ENCODE results near the gene BRK1. TPM values are rescaled to one million over a fixed set of nuclear protein-coding genes. Genes with fewer than 3 reads are reported as not detected.

The BRK1 gene
- polyA plus RNA-seq, 2 of the 4 experiments (the other 2 are of a cell fraction): 189 to 191 TPM

- no peak for TF ChIP-seq FOSL2 (IDR thresholded peaks at IDR 0.05)
- peak; percentile 44; the same call in 1 of the 2 replicates for TF ChIP-seq FOSL2 (CRISPR knock-in tag; IDR thresholded peaks at IDR 0.05)
- TF ChIP-seq RAD21 (conservative IDR thresholded peaks at IDR 0.05 in 1 of 2, IDR thresholded peaks at IDR 0.05 in 1 of 2): peak; percentile 63 to 77
- TF ChIP-seq CTCF (IDR thresholded peaks at IDR 0.05): peak; percentile 78
- TF ChIP-seq HOXB5 (CRISPR knock-in tag; IDR thresholded peaks at IDR 0.05): no peak
- no peak for TF ChIP-seq CBX2 (IDR thresholded peaks at IDR 0.05; ENCODE audit: borderline replicate concordance, low read depth)
- no peak for TF ChIP-seq HEYL (CRISPR knock-in tag; IDR thresholded peaks at IDR 0.05)
- no peak for TF ChIP-seq ZNF302 (CRISPR knock-in tag; IDR thresholded peaks at IDR 0.05)
- TF ChIP-seq BCL3 (IDR thresholded peaks at IDR 0.05): no peak
- TF ChIP-seq TFCP2L1 (CRISPR knock-in tag; IDR thresholded peaks at IDR 0.05): no peak
- TF ChIP-seq EHMT2 (IDR thresholded peaks at IDR 0.05; ENCODE audit: low read depth): no peak
- no peak for TF ChIP-seq KDM5A (IDR thresholded peaks at IDR 0.05)
- TF ChIP-seq MAZ (IDR thresholded peaks at IDR 0.05; ENCODE audit: borderline replicate concordance, low read depth, low read length): no peak
- TF ChIP-seq TP53 (CRISPR knock-in tag; IDR thresholded peaks at IDR 0.05): no peak
- TF ChIP-seq USF2 (IDR thresholded peaks at IDR 0.05): no peak
- no peak for TF ChIP-seq HES2 (IDR thresholded peaks at IDR 0.05)
- no peak; the same call in 1 of the 2 replicates for TF ChIP-seq HOXB13 (CRISPR knock-in tag; IDR thresholded peaks at IDR 0.05; ENCODE audit: low read depth)
- peak; percentile 61 for TF ChIP-seq SMC3 (IDR thresholded peaks at IDR 0.05)
- TF ChIP-seq PHF8 (IDR thresholded peaks at IDR 0.05; ENCODE audit: borderline replicate concordance, low read depth): no peak
- no peak for TF ChIP-seq HOXA7 (CRISPR knock-in tag; IDR thresholded peaks at IDR 0.05)
- no peak for TF ChIP-seq RCOR1 (IDR thresholded peaks at IDR 0.05; ENCODE audit: low read depth, low read length)
- peak; percentile 47 to 79; a peak in 3 of 4 replicates for TF ChIP-seq CEBPB (IDR thresholded peaks at IDR 0.05)
- no peak for TF ChIP-seq NPAS2 (CRISPR knock-in tag; IDR thresholded peaks at IDR 0.05; ENCODE audit: borderline replicate concordance)
- no peak for TF ChIP-seq MAX (IDR thresholded peaks at IDR 0.05)
- TF ChIP-seq HMGXB4 (CRISPR knock-in tag; IDR thresholded peaks at IDR 0.05; ENCODE audit: borderline replicate concordance): no peak
- no peak for TF ChIP-seq RNF2 (IDR thresholded peaks at IDR 0.05; ENCODE audit: borderline replicate concordance, low read depth)
- no peak for TF ChIP-seq PBX3 (IDR thresholded peaks at IDR 0.05)
- TF ChIP-seq ELK1 (IDR thresholded peaks at IDR 0.05; ENCODE audit: low read depth, low read length): no peak
- TF ChIP-seq FOXS1 (CRISPR knock-in tag; IDR thresholded peaks at IDR 0.05): no peak
- no peak for TF ChIP-seq ZC3H11A (IDR thresholded peaks at IDR 0.05)
- TF ChIP-seq ATOH8 (CRISPR knock-in tag; IDR thresholded peaks at IDR 0.05; ENCODE audit: low read depth): no peak; the same call in 1 of the 2 replicates
- no peak for TF ChIP-seq CHD4 (IDR thresholded peaks at IDR 0.05; ENCODE audit: borderline replicate concordance)
- TF ChIP-seq EP300 (IDR thresholded peaks at IDR 0.05): peak in 1 of 2 experiments; percentile 49; a peak in 1 of 5 replicates
- no peak for TF ChIP-seq HDAC2 (IDR thresholded peaks at IDR 0.05)
Measured at GRCh38 chr3:10169000-10169496, 53.6 kb downstream of the BRK1 start (continued).

Measured in A549 (cell line).